OCI-LY7 (cell line): ENCODE measurements around the gene TNNI3K. TPM values are rescaled to one million over a fixed set of nuclear protein-coding genes. Genes with fewer than 3 reads are reported as not detected.

ENCODE experiments used
- BruUV-seq: library from RNA; stranded (reverse); fragments of 400-500 nt; replicated peaks from 2 replicates; lab custom pipeline; 2021; lab: Mats Ljungman, UMichigan
- CTCF ChIA-PET: fragments of 300-600 bp; sonication (Branson Sonifier 250); formaldehyde crosslinking; loops from one replicate; lab custom pipeline; 2022; ENCODE audit warnings: antibody characterized with exemption; ENCODE audit not compliant: unreplicated experiment; lab: Charles Lee
- POLR2A ChIA-PET: fragments of 300-600 bp; sonication (Branson Sonifier 250); formaldehyde crosslinking; loops from one replicate; lab custom pipeline; 2022; ENCODE audit warnings: antibody characterized with exemption; lab: Charles Lee
- DNase-seq: peaks from one replicate; pipeline ENCODE4 v3.0.0-alpha.2; 2015; ENCODE audit warnings: low spot score
- H2AFZ ChIP-seq: fragments of 200-600 bp; sonication (generic), shearing (Covaris generic); 2 replicates; pipeline ENCODE4 v1.6.1; 2014; ENCODE audit warnings: mild to moderate bottlenecking, antibody characterized with exemption, low read length, moderate library complexity
- H3K27ac ChIP-seq: fragments of 200-600 bp; sonication (generic); 2 replicates; pipeline ENCODE4 v1.5.1; 2014; ENCODE audit warnings: mixed run types, low read depth, mild to moderate bottlenecking, moderate library complexity, low read length, inconsistent platforms; ENCODE audit not compliant: poor library complexity, severe bottlenecking
- H3K36me3 ChIP-seq: fragments of 200-600 bp; sonication (generic); 2 replicates; pipeline ENCODE4 v1.6.1; 2014; ENCODE audit warnings: mild to moderate bottlenecking, antibody characterized with exemption, low read length, moderate library complexity, mixed read lengths; ENCODE audit not compliant: insufficient read depth
- H3K4me1 ChIP-seq: fragments of 200-600 bp; sonication (generic); 2 replicates; pipeline ENCODE4 v1.5.1; 2014; ENCODE audit warnings: mild to moderate bottlenecking, low read length; ENCODE audit not compliant: insufficient read depth, poor library complexity, severe bottlenecking
- H3K4me2 ChIP-seq: fragments of 200-600 bp; sonication (generic); 2 replicates; pipeline ENCODE4 v1.6.1; 2014; ENCODE audit warnings: mild to moderate bottlenecking, low read length
- H3K4me3 ChIP-seq: fragments of 200-600 bp; sonication (generic); 2 replicates; pipeline ENCODE4 v1.5.1; 2014; ENCODE audit warnings: mild to moderate bottlenecking, low read depth, low read length; ENCODE audit not compliant: poor library complexity, severe bottlenecking
- H3K79me2 ChIP-seq: fragments of 200-600 bp; sonication (generic); 2 replicates; pipeline ENCODE4 v1.6.1; 2016; ENCODE audit warnings: low read depth, mild to moderate bottlenecking, low read length, moderate library complexity, mixed read lengths; ENCODE audit not compliant: insufficient read depth
- H3K9me2 ChIP-seq: fragments of 200-600 bp; sonication (generic); 2 replicates; pipeline ENCODE4 v1.6.1; 2016; ENCODE audit warnings: mild to moderate bottlenecking, low read length, mixed read lengths; ENCODE audit not compliant: insufficient read depth
- H3K9me3 ChIP-seq: fragments of 200-600 bp; sonication (generic); 2 replicates; pipeline ENCODE4 v1.6.1; 2014; ENCODE audit warnings: mild to moderate bottlenecking, mixed run types, low read length, mixed read lengths
- H4K20me1 ChIP-seq: fragments of 200-600 bp; sonication (generic); 2 replicates; pipeline ENCODE4 v1.6.1; 2014; ENCODE audit warnings: mild to moderate bottlenecking, antibody characterized with exemption, low read length, moderate library complexity, mixed read lengths; ENCODE audit not compliant: insufficient read depth
- CTCF ChIP-seq: fragments of 200-600 bp; sonication (generic); conservative IDR thresholded peaks from 2 replicates; pipeline ENCODE4 v1.5.1; 2014; ENCODE audit warnings: mild to moderate bottlenecking, antibody characterized with exemption, low read length, moderate library complexity, mixed read lengths
- EZH2phosphoT487 ChIP-seq: fragments of 200-600 bp; sonication (generic); IDR thresholded peaks from 2 replicates; pipeline ENCODE4 v1.6.1; 2018; ENCODE audit warnings: low read depth, borderline replicate concordance, mild to moderate bottlenecking, mixed run types, antibody characterized with exemption, low read length, moderate library complexity, mixed read lengths
- intact Hi-C: fragments of 100-400 bp; cut with micrococcal nuclease; formaldehyde crosslinking; loops from one replicate; pipeline ENCODE4 v1.10.0; 2022; ENCODE audit not compliant: unreplicated experiment
- total RNA-seq, 2 experiments: library from RNA; depleted of rRNA in 1 of 2; stranded (reverse); fragments of >200 nt in 1 of 2; shearing (Covaris generic) in 1 of 2; gene quantifications; 2 replicates each; pipeline ENCODE4 v1.2.3, GENCODE V29; 2014 to 2022

The TNNI3K gene
- total RNA-seq, 2 experiments from 2014 or later: not detected

- CTCF ChIA-PET: no interaction called here
- H3K79me2 ChIP-seq: no peaks in the 10 kb centered on the region
- intact Hi-C loops: no loop called here
- DNase-seq: no peak
- POLR2A ChIA-PET: no interaction called here
- H3K4me1 ChIP-seq: no peaks in the 10 kb centered on the region
- no peaks in the 10 kb centered on the region for H4K20me1 ChIP-seq
- H3K4me2 ChIP-seq: no peak overlapping the region
- H3K27ac ChIP-seq: no peak overlapping the region
- BruUV-seq: no TSS peak
- H3K36me3 ChIP-seq: no peaks in the 10 kb centered on the region
- H3K4me3 ChIP-seq: no peak overlapping the region
- no peaks in the 10 kb centered on the region for H3K9me3 ChIP-seq
- no peak overlapping the region for H2AFZ ChIP-seq
- TF ChIP-seq CTCF (no peak), EZH2phosphoT487 (no peak)
- no peaks in the 10 kb centered on the region for H3K9me2 ChIP-seq
These were observed 82.5 kb downstream of the TNNI3K start for GRCh38 chr1:74317663-74318062.

- Histone ChIP-seq H3K9me3 (no peaks in the 10 kb centered on the region), H3K4me2 (no peak overlapping the region), H3K36me3 (no peaks in the 10 kb centered on the region), H2AFZ (no peak overlapping the region), H3K4me1 (no peaks in the 10 kb centered on the region), H3K4me3 (no peak overlapping the region), H3K79me2 (no peaks in the 10 kb centered on the region), H3K9me2 (no peaks in the 10 kb centered on the region), H3K27ac (no peak overlapping the region), H4K20me1 (no peaks in the 10 kb centered on the region)
- intact Hi-C loops: no loop called here
- BruUV-seq: no TSS peak
- ChIA-PET CTCF (no interaction called here), POLR2A (no interaction called here)
- DNase-seq: no peak
- TF ChIP-seq EZH2phosphoT487: no peak
- no peak for TF ChIP-seq CTCF
These were observed 88.8 kb downstream of the TNNI3K start for GRCh38 chr1:74323937-74324473.

GRCh38 chr1:74324684-74325448 is 89.7 kb downstream of the TNNI3K start:
- Histone ChIP-seq H3K36me3 (no peaks in the 10 kb centered on the region), H3K9me3 (no peaks in the 10 kb centered on the region)

More at GRCh38 chr1:74324684-74325448, 89.7 kb downstream of the TNNI3K start:
- BruUV-seq: no TSS peak
- TF ChIP-seq CTCF (no peak), EZH2phosphoT487 (no peak)
- intact Hi-C loops: no loop called here
- no peak for DNase-seq
- ChIA-PET CTCF (no interaction called here), POLR2A (no interaction called here)
- no peak overlapping the region for H2AFZ ChIP-seq
- no peak overlapping the region for H3K27ac ChIP-seq
- H3K4me1 ChIP-seq: no peaks in the 10 kb centered on the region
- no peak overlapping the region for H3K4me3 ChIP-seq
- no peaks in the 10 kb centered on the region for H3K9me2 ChIP-seq
- H3K4me2 ChIP-seq: no peak overlapping the region
- no peaks in the 10 kb centered on the region for H4K20me1 ChIP-seq
- H3K79me2 ChIP-seq: no peaks in the 10 kb centered on the region
